ENCODE results near the gene NTRK2. TPM values are rescaled to one million over a fixed set of nuclear protein-coding genes. Genes with fewer than 3 reads are reported as not detected.

Gene NTRK2
- polyA plus RNA-seq, 4 donors, result 93.2 to 154 (median 119) TPM

- DNase-seq (ENCODE audit: low read depth in 4 of 4, low spot score in 3 of 4), result no peak
These were observed 143.3 kb downstream of the NTRK2 start for GRCh38 chr9:84812847-84813246.

- no peak for DNase-seq (ENCODE audit: low read depth in 4 of 4, low spot score in 3 of 4)
These were observed 146.0 kb downstream of the NTRK2 start for GRCh38 chr9:84815554-84815953.

- no peak for DNase-seq (ENCODE audit: low read depth in 4 of 4, low spot score in 3 of 4)
These were observed 147.5 kb downstream of the NTRK2 start for GRCh38 chr9:84817038-84817437.

GRCh38 chr9:84818791-84819190, 149.3 kb downstream of the NTRK2 start:
- DNase-seq (ENCODE audit: low read depth in 4 of 4, low spot score in 3 of 4), result no peak

- no peak for DNase-seq (ENCODE audit: low read depth in 4 of 4, low spot score in 3 of 4)
These were observed 150.0 kb downstream of the NTRK2 start for GRCh38 chr9:84819491-84819991.

- DNase-seq (ENCODE audit: low read depth in 4 of 4, low spot score in 3 of 4), result no peak
These were observed 151.9 kb downstream of the NTRK2 start for GRCh38 chr9:84821431-84821830.

- DNase-seq (ENCODE audit: low read depth in 4 of 4, low spot score in 3 of 4), result no peak
These were observed 153.2 kb downstream of the NTRK2 start for GRCh38 chr9:84822589-84823233.

- DNase-seq (ENCODE audit: low read depth in 4 of 4, low spot score in 3 of 4), result no peak
These were observed 154.1 kb downstream of the NTRK2 start for GRCh38 chr9:84823421-84824271.

- no peak for DNase-seq (ENCODE audit: low read depth in 4 of 4, low spot score in 3 of 4)
These were observed 157.8 kb downstream of the NTRK2 start for GRCh38 chr9:84827216-84827765.

- DNase-seq (ENCODE audit: low read depth in 4 of 4, low spot score in 3 of 4), result no peak
These were observed 158.5 kb downstream of the NTRK2 start for GRCh38 chr9:84828046-84828445.

GRCh38 chr9:84829471-84829870, 159.9 kb downstream of the NTRK2 start:
- DNase-seq (ENCODE audit: low read depth in 4 of 4, low spot score in 3 of 4), result no peak

- DNase-seq (ENCODE audit: low read depth in 4 of 4, low spot score in 3 of 4), result no peak
These were observed 160.6 kb downstream of the NTRK2 start for GRCh38 chr9:84829997-84830696.

- DNase-seq (ENCODE audit: low read depth in 4 of 4, low spot score in 3 of 4), result no peak
These were observed 161.8 kb downstream of the NTRK2 start for GRCh38 chr9:84831377-84831776.

GRCh38 chr9:84832453-84832852, 162.9 kb downstream of the NTRK2 start:
- no peak for DNase-seq (ENCODE audit: low read depth in 4 of 4, low spot score in 3 of 4)

- DNase-seq (ENCODE audit: low read depth in 4 of 4, low spot score in 3 of 4), result no peak
These were observed 164.9 kb downstream of the NTRK2 start for GRCh38 chr9:84834426-84834825.

- DNase-seq (ENCODE audit: low read depth in 4 of 4, low spot score in 3 of 4), result no peak
These were observed 166.2 kb downstream of the NTRK2 start for GRCh38 chr9:84835745-84836144.

GRCh38 chr9:84838879-84839278, 169.3 kb downstream of the NTRK2 start:
- DNase-seq (ENCODE audit: low read depth in 4 of 4, low spot score in 3 of 4), result no peak

GRCh38 chr9:84839541-84839940, 170.0 kb downstream of the NTRK2 start:
- DNase-seq (ENCODE audit: low read depth in 4 of 4, low spot score in 3 of 4), result no peak

GRCh38 chr9:84841931-84842330, 172.4 kb downstream of the NTRK2 start:
- no peak for DNase-seq (ENCODE audit: low read depth in 4 of 4, low spot score in 3 of 4)

GRCh38 chr9:84843175-84843824, 173.8 kb downstream of the NTRK2 start:
- no peak for DNase-seq (ENCODE audit: low read depth in 4 of 4, low spot score in 3 of 4)
